HG02970 (cell line): ENCODE measurements around the gene XRCC6.
"Not testable (repeated sequence)": the region's sequence is repeated elsewhere in the genome, so short reads cannot be mapped to it uniquely, and the experiment has no call there.

Source experiments
- ATAC-seq: cut with Tn5 transposase; IDR thresholded peaks from one replicate; pipeline ENCODE4 v1.9.1; 2021; ENCODE audit warnings: mild to moderate bottlenecking, moderate library complexity, moderate number of reproducible peaks; ENCODE audit not compliant: unreplicated experiment, low FRiP score

Gene XRCC6

GRCh38 chr22:41683052-41683451 lies 62.0 kb downstream of the XRCC6 start:
- ATAC-seq: no peak

GRCh38 chr22:41683616-41684015 lies 62.5 kb downstream of the XRCC6 start:
- no peak for ATAC-seq

GRCh38 chr22:41684194-41684593 lies 63.1 kb downstream of the XRCC6 start:
- no peak for ATAC-seq

GRCh38 chr22:41686890-41687289 lies 65.8 kb downstream of the XRCC6 start:
- not testable (repeated sequence) for ATAC-seq

GRCh38 chr22:41687901-41688364 lies 66.8 kb downstream of the XRCC6 start:
- ATAC-seq: no peak

GRCh38 chr22:41688365-41689211 lies 67.5 kb downstream of the XRCC6 start, which contains the start of gene SNU13:
Gene SNU13, minus strand, starts transcription at chr22:41688867. Its CDS starts 71 bp downstream, at chr22:41688796.
- peak; percentile 88 for ATAC-seq

GRCh38 chr22:41690476-41690875 lies 69.4 kb downstream of the XRCC6 start:
- no peak for ATAC-seq

- no peak for ATAC-seq
These were observed 74.1 kb downstream of the XRCC6 start for GRCh38 chr22:41695211-41695610.

GRCh38 chr22:41696703-41697102 lies 75.6 kb downstream of the XRCC6 start:
- ATAC-seq: peak; percentile 17

GRCh38 chr22:41697126-41697775 lies 76.2 kb downstream of the XRCC6 start:
- peak; percentile 61 for ATAC-seq

GRCh38 chr22:41699264-41700107 lies 78.4 kb downstream of the XRCC6 start, which contains the start of gene MEI1:
Gene MEI1, plus strand, starts transcription at chr22:41699503. Its CDS starts 36 bp downstream, at chr22:41699539.
- no peak for ATAC-seq

- ATAC-seq: no peak
These were observed 78.9 kb downstream of the XRCC6 start for GRCh38 chr22:41700108-41700364.

GRCh38 chr22:41702763-41703162 lies 81.7 kb downstream of the XRCC6 start:
- no peak for ATAC-seq

GRCh38 chr22:41709341-41709740 lies 88.2 kb downstream of the XRCC6 start:
- no peak for ATAC-seq

- no peak for ATAC-seq
These were observed 91.9 kb downstream of the XRCC6 start for GRCh38 chr22:41713004-41713403.
